Gastrocnemius medialis (tissue), 4 donors: ENCODE measurements around the gene NOTCH4. TPM values are rescaled to one million over a fixed set of nuclear protein-coding genes. Genes with fewer than 3 reads are reported as not detected.
A peak's percentile ranks its signal among the peaks of the same experiment; 100 is the strongest.

Source experiments
- ATAC-seq, 2 donors: fragments of 150-250 bp; one replicate each; pipeline ENCODE4 v1.9.1; 2016
- DNase-seq, 2 donors: peaks; one replicate each; pipeline ENCODE4 v3.0.0-alpha.2; 2019
- H3K27ac ChIP-seq, 4 donors: fragments of 200-600 bp; sonication (generic); 1 replicate in 1 of 4; 2 replicates in 3 of 4; pipeline ENCODE4 v1.5.1; 2016 to 2018; ENCODE audit warnings: mild to moderate bottlenecking in 2 of 4, moderate library complexity in 1 of 4
- H3K27me3 ChIP-seq, 3 donors: fragments of 200-600 bp; sonication (generic) in 2 of 3; 1 replicate in 1 of 3; 2 replicates in 2 of 3; pipeline versions ENCODE4 v1.5.1 to v1.6.0; 2016 to 2019; ENCODE audit warnings: mild to moderate bottlenecking in 1 of 3, moderate library complexity in 1 of 3
- H3K36me3 ChIP-seq, 2 donors: fragments of 200-600 bp; sonication (generic) in 1 of 2; one replicate each; pipeline ENCODE4 v1.5.1; 2017 to 2018
- H3K4me1 ChIP-seq, 2 donors: fragments of 200-600 bp; sonication (generic) in 1 of 2; one replicate each; pipeline ENCODE4 v1.5.1; 2016 to 2017; ENCODE audit warnings: mild to moderate bottlenecking in 2 of 2
- H3K4me3 ChIP-seq, 4 donors: fragments of 200-600 bp; sonication (generic) in 3 of 4; 1 replicate in 1 of 4; 2 replicates in 3 of 4; pipeline ENCODE4 v1.5.1; 2016 to 2019; ENCODE audit warnings: mild to moderate bottlenecking in 2 of 4
- H3K9me3 ChIP-seq, 3 donors: fragments of 200-600 bp; sonication (generic) in 2 of 3; 1 replicate in 1 of 3; 2 replicates in 2 of 3; pipeline ENCODE4 v1.5.1; 2016 to 2019
- POLR2A ChIP-seq, 2 donors: fragments of 450-650 bp; IDR thresholded peaks; one replicate each; pipeline ENCODE4 v1.6.1; 2017; ENCODE audit warnings: antibody characterized with exemption in 2 of 2, mild to moderate bottlenecking in 2 of 2, moderate library complexity in 2 of 2
- in situ Hi-C, 4 donors: fragments of 200-750 bp; cut with MboI; loops; one replicate each; pipeline versions ENCODE4 v1.15.0 to v1.8.0; 2017; ENCODE audit warnings: low sequenced_read_pairs in 4 of 4
- intact Hi-C: fragments of 100-400 bp; cut with DNase I; formaldehyde crosslinking; loops from one replicate; pipeline ENCODE4 v1.15.1; 2023; ENCODE audit warnings: low total_unique reads
- total RNA-seq, 4 donors: library from RNA; depleted of rRNA; stranded (reverse); fragments of >200 nt; gene quantifications; one replicate each; pipeline versions ENCODE4 v1.1.0 to v1.2.3, GENCODE V29; 2016
- TF ChIP-seq, protein P1 (sequence below), 5 experiments: fragments of 450-650 bp in 3 of 5; fragments of 200-600 bp in 2 of 5; sonication (generic) in 2 of 5; IDR thresholded peaks in 4 of 5; conservative IDR thresholded peaks in 1 of 5; 1 replicate in 4 of 5; 2 replicates in 1 of 5; pipeline ENCODE4 v1.5.1; 2016 to 2019; ENCODE audit warnings: antibody characterized with exemption in 5 of 5, mild to moderate bottlenecking in 3 of 5, moderate library complexity in 3 of 5

Gene NOTCH4
- total RNA-seq, 4 donors from 2014 or later, result 6.8 to 21.1 (median 14.8) TPM

DNA sequence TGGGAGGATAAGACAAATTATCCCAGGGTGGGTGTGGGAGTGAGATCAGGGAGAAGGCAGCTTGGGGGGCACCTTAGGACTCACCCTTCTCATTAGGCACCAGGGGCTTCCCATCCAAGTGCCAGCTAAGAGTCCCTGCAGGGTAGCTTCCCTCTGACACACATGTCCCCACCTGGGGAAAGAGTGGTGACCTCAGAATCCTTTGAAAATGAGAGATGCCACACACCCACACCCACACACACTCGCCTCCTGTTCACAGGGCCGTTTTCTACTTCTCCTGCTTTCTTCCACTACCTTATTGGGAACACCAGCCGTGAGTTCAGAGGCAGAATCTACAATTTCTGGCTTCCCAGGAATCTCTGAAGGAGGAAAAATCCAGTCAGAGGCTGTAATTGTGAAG is 40.8 kb downstream of the NOTCH4 start:
- Histone ChIP-seq H3K4me1 (peaks cover 31 to 51% of the 10 kb centered on the region in 2 donors), H3K9me3 (no peaks in the 10 kb centered on the region), H3K4me3 (no peak overlapping the region), H3K27ac (peak overlapping the region; percentile 62 to 99 (median 83)), H3K36me3 (peaks cover 0 to 24% of the 10 kb centered on the region in 2 donors), H3K27me3 (no peaks in the 10 kb centered on the region)
- TF ChIP-seq, protein P1, sequence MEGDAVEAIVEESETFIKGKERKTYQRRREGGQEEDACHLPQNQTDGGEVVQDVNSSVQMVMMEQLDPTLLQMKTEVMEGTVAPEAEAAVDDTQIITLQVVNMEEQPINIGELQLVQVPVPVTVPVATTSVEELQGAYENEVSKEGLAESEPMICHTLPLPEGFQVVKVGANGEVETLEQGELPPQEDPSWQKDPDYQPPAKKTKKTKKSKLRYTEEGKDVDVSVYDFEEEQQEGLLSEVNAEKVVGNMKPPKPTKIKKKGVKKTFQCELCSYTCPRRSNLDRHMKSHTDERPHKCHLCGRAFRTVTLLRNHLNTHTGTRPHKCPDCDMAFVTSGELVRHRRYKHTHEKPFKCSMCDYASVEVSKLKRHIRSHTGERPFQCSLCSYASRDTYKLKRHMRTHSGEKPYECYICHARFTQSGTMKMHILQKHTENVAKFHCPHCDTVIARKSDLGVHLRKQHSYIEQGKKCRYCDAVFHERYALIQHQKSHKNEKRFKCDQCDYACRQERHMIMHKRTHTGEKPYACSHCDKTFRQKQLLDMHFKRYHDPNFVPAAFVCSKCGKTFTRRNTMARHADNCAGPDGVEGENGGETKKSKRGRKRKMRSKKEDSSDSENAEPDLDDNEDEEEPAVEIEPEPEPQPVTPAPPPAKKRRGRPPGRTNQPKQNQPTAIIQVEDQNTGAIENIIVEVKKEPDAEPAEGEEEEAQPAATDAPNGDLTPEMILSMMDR (IDR thresholded peaks at IDR 0.05 in 4 of 5, conservative IDR thresholded peaks at IDR 0.05 in 1 of 5), result no peak
- no peak for TF ChIP-seq POLR2A (IDR thresholded peaks at IDR 0.05)
- DNase-seq, result no peak
- in situ Hi-C loops (loop anchor here in 3 of 4 donors (25.0 kb wide), 6 partner anchors 221 to 1571 kb away; partner anchors contain the start of genes BRD2 (in 3 of the 3), HLA-DMA (in 3 of the 3), APOM (in 2 of the 3) and BAG6 (in 2 of the 3)), intact Hi-C loops (no loop called here)
- ATAC-seq, result no peak

DNA sequence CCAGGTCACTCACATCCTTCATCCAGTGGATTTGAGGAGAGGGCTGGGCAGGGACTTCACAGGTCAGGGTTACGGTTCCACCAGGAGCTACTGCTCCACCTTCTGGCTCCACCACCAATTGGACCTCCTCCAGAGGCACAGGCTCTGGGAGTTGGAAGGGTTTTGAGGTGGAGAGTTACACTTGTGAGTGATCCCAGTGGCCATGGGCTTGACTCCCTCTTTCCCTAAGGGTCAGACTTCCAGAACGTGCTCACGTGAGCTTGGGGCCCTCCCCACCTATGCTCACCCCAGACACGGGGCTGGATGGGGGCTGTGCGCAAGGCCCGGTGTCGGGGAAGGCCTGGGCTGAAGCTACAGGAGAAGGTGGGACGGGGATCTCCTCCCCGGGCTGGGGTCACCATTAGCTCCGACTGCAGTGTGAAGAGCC is 41.3 kb downstream of the NOTCH4 start:
- Histone ChIP-seq H3K4me3 (no peak overlapping the region), H3K4me1 (peaks cover 31 to 51% of the 10 kb centered on the region in 2 donors), H3K27me3 (no peaks in the 10 kb centered on the region), H3K27ac (peak overlapping the region; percentile 62 to 99 (median 83)), H3K9me3 (no peaks in the 10 kb centered on the region), H3K36me3 (peaks cover 0 to 24% of the 10 kb centered on the region in 2 donors)
- intact Hi-C loops, result no loop called here
- in situ Hi-C loops, result loop anchor here in 3 of 4 donors (25.0 kb wide), 6 partner anchors 220 to 1570 kb away; partner anchors contain the start of genes BRD2 (in 3 of the 3), HLA-DMA (in 3 of the 3), APOM (in 2 of the 3) and BAG6 (in 2 of the 3)
- DNase-seq, result no peak
- ATAC-seq, result no peak
- TF ChIP-seq, protein P1 (IDR thresholded peaks at IDR 0.05 in 4 of 5, conservative IDR thresholded peaks at IDR 0.05 in 1 of 5), result no peak
- TF ChIP-seq POLR2A (IDR thresholded peaks at IDR 0.05), result no peak

DNA sequence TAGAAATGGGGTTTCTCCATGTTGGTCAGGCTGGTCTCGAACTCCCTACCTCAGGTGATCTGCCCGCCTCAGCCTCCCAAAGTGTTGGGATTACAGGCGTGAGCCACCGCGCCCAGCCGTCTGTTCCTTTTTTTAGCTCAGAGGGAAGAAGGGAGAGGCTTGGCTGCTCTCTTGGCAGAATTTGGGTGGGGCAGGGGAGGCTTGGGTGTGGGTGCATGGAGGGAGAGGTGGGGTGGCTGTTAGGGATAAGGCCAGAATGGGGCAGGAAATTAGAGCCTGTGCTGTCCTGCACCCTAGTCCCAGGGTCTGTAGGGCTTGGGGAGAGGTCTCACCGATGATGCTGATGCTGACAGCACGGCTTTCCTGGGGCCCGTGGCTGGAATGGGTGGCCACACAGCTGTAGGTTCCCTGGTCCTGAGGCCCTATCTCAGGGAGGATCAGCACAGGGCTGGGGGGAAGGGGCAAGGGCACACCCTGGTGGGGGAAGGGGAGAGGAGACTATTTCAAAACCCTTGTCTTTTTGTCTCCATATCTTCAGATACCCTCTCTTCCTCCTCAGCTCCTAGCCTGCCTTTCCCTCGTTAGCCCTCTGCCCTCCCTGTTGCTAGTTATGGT is 41.8 kb downstream of the NOTCH4 start:
- Histone ChIP-seq H3K27me3 (no peaks in the 10 kb centered on the region), H3K27ac (peak overlapping the region; percentile 62 to 99 (median 83)), H3K4me1 (peaks cover 32 to 54% of the 10 kb centered on the region in 2 donors), H3K36me3 (peaks cover 0 to 22% of the 10 kb centered on the region in 2 donors), H3K4me3 (no peak overlapping the region), H3K9me3 (no peaks in the 10 kb centered on the region)
- ATAC-seq (no peak), DNase-seq (no peak)
- no peak for TF ChIP-seq POLR2A (IDR thresholded peaks at IDR 0.05)
- TF ChIP-seq, protein P1 (IDR thresholded peaks at IDR 0.05 in 4 of 5, conservative IDR thresholded peaks at IDR 0.05 in 1 of 5), result no peak
- intact Hi-C loops, result no loop called here
- in situ Hi-C loops, result loop anchor here in 3 of 4 donors (25.0 kb wide), 6 partner anchors 220 to 1570 kb away; partner anchors contain the start of genes BRD2 (in 3 of the 3), HLA-DMA (in 3 of the 3), APOM (in 2 of the 3) and BAG6 (in 2 of the 3)

DNA sequence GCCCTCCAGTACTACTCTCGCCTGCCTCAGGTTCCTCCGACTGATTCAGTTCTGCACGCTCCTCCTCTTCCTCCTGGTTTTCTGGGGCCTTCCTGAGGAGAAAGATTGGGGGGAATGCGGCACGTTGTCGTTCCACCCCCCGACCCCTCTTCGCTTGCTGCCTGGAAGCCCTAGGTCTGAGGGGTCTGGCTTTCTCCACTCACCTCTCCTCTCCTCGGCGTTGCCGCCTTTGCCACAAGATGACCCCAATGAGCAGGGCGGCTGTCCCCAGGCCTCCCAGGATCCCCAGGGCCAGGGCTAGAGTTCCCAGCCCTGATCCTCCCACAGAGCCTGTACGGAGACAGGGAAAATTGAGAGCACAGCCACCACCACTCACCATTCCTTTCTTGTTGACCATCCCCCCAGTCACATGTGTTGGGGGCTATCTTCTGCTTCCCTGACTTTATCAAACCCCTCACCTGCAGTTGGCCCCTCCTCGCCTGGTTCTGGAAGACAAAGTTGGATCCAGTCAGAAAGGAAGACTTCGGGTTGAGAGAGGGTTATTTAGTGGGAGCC is 42.6 kb downstream of the NOTCH4 start:
- intact Hi-C loops (no loop called here), in situ Hi-C loops (loop anchor here in 3 of 4 donors (25.0 kb wide), 6 partner anchors 219 to 1569 kb away; partner anchors contain the start of genes BRD2 (in 3 of the 3), HLA-DMA (in 3 of the 3), APOM (in 2 of the 3) and BAG6 (in 2 of the 3))
- H3K4me1 ChIP-seq, result peaks cover 37 to 54% of the 10 kb centered on the region in 2 donors
- TF ChIP-seq, protein P1 (IDR thresholded peaks at IDR 0.05 in 4 of 5, conservative IDR thresholded peaks at IDR 0.05 in 1 of 5), result no peak
- TF ChIP-seq POLR2A (IDR thresholded peaks at IDR 0.05), result no peak
- peaks cover 0 to 19% of the 10 kb centered on the region in 2 donors for H3K36me3 ChIP-seq
- DNase-seq (no peak), ATAC-seq (no peak)
- H3K4me3 ChIP-seq, result no peak overlapping the region
- H3K27ac ChIP-seq, result peak overlapping the region in 3 of 4 donors; percentile 4 to 84 (median 62)
- no peaks in the 10 kb centered on the region for H3K27me3 ChIP-seq
- H3K9me3 ChIP-seq, result no peaks in the 10 kb centered on the region
